Glutamatergic neuron (in vitro differentiated cells): ENCODE data around the gene FGF1. TPM values are rescaled to one million over a fixed set of nuclear protein-coding genes. Genes with fewer than 3 reads are reported as not detected.

Experiments
- DNase-seq: peaks from one replicate; pipeline ENCODE4 v3.0.0; 2022
- H3K27ac Mint-ChIP-seq: one replicate; pipeline ENCODE4 v1.8.0; 2020; ENCODE audit warnings: mild to moderate bottlenecking, mixed read lengths, inconsistent platforms; ENCODE audit not compliant: unreplicated experiment
- H3K27me3 Mint-ChIP-seq: one replicate; pipeline ENCODE4 v1.8.0; 2020; ENCODE audit warnings: mild to moderate bottlenecking, moderate library complexity, mixed read lengths, inconsistent platforms; ENCODE audit not compliant: unreplicated experiment
- H3K36me3 Mint-ChIP-seq: one replicate; pipeline ENCODE4 v1.8.0; 2020; ENCODE audit warnings: mild to moderate bottlenecking, mixed read lengths, inconsistent platforms; ENCODE audit not compliant: unreplicated experiment
- H3K4me1 Mint-ChIP-seq: one replicate; pipeline ENCODE4 v1.8.0; 2020; ENCODE audit warnings: mild to moderate bottlenecking, low read depth, mixed read lengths, inconsistent platforms; ENCODE audit not compliant: unreplicated experiment
- H3K4me3 Mint-ChIP-seq: one replicate; pipeline ENCODE4 v1.8.0; 2020; ENCODE audit warnings: mild to moderate bottlenecking, mixed read lengths, inconsistent platforms; ENCODE audit not compliant: unreplicated experiment
- H3K9me3 Mint-ChIP-seq: one replicate; pipeline ENCODE4 v1.8.0; 2020; ENCODE audit warnings: mild to moderate bottlenecking, moderate library complexity, mixed read lengths, inconsistent platforms; ENCODE audit not compliant: unreplicated experiment
- CTCF ChIP-seq: fragments of 200-600 bp; sonication (generic); IDR thresholded peaks from one replicate; pipeline ENCODE4 v1.5.0; 2021; ENCODE audit not compliant: partially characterized antibody, unreplicated experiment
- total RNA-seq: library from RNA; stranded (reverse); fragmentation: NEBNext Ultra II Directional; extraction: Animal tissue kit (Norgen Biotek cat#: 25700); gene quantifications from one replicate; pipeline ENCODE4 v1.2.1, GENCODE V29; 2021; ENCODE audit not compliant: unreplicated experiment

Gene FGF1
- total RNA-seq, 1 donor from 2014 or later: not detected

GRCh38 chr5:142722896-142723295 is 37.0 kb upstream of the FGF1 start:
- Mint-ChIP-seq H3K9me3 (no peaks in the 10 kb centered on the region), H3K27ac (no peak overlapping the region), H3K27me3 (peaks cover 1% of the 10 kb centered on the region), H3K36me3 (no peaks in the 10 kb centered on the region), H3K4me1 (peaks cover 2% of the 10 kb centered on the region), H3K4me3 (no peak overlapping the region)
- no peak for TF ChIP-seq CTCF
- DNase-seq: no peak

GRCh38 chr5:142722146-142722545 is 36.3 kb upstream of the FGF1 start:
- Mint-ChIP-seq H3K27ac (no peak overlapping the region), H3K36me3 (no peaks in the 10 kb centered on the region), H3K4me1 (peaks cover 2% of the 10 kb centered on the region), H3K9me3 (no peaks in the 10 kb centered on the region), H3K27me3 (peaks cover 1% of the 10 kb centered on the region), H3K4me3 (no peak overlapping the region)
- no peak for DNase-seq
- TF ChIP-seq CTCF: no peak

- Mint-ChIP-seq H3K27ac (no peak overlapping the region), H3K4me1 (peaks cover 2% of the 10 kb centered on the region), H3K9me3 (no peaks in the 10 kb centered on the region), H3K36me3 (no peaks in the 10 kb centered on the region), H3K27me3 (peaks cover 1% of the 10 kb centered on the region), H3K4me3 (no peak overlapping the region)
- DNase-seq: peak; percentile 27
- TF ChIP-seq CTCF: no peak
Measured at GRCh38 chr5:142720641-142721271, 34.9 kb upstream of the FGF1 start.

GRCh38 chr5:142719836-142720370 is 34.0 kb upstream of the FGF1 start:
- Mint-ChIP-seq H3K4me3 (peak overlapping the region; percentile 47), H3K27ac (no peak overlapping the region), H3K27me3 (peaks cover 1% of the 10 kb centered on the region), H3K36me3 (no peaks in the 10 kb centered on the region), H3K4me1 (peaks cover 2% of the 10 kb centered on the region), H3K9me3 (no peaks in the 10 kb centered on the region)
- no peak for TF ChIP-seq CTCF
- no peak for DNase-seq

- Mint-ChIP-seq H3K27ac (no peak overlapping the region), H3K4me3 (no peak overlapping the region), H3K36me3 (no peaks in the 10 kb centered on the region), H3K27me3 (peaks cover 1% of the 10 kb centered on the region), H3K4me1 (peaks cover 2% of the 10 kb centered on the region), H3K9me3 (peaks cover 1% of the 10 kb centered on the region)
- no peak for DNase-seq
- TF ChIP-seq CTCF: no peak
Measured at GRCh38 chr5:142717582-142718215, 31.8 kb upstream of the FGF1 start.
